H1 (cell line): ENCODE data around the gene DGCR6L. TPM values are rescaled to one million over a fixed set of nuclear protein-coding genes. Genes with fewer than 3 reads are reported as not detected.
"Not testable (repeated sequence)": the region's sequence is repeated elsewhere in the genome, so short reads cannot be mapped to it uniquely, and the experiment has no call there.

Experiments
- CTCF ChIA-PET: fragments of 300-600 bp; sonication (Branson Sonifier 250); formaldehyde crosslinking; loops from one replicate; lab custom pipeline; 2021; ENCODE audit not compliant: partially characterized antibody; lab: Charles Lee
- POLR2A ChIA-PET: fragments of 300-600 bp; sonication (Branson Sonifier 250); formaldehyde crosslinking; loops from one replicate; lab custom pipeline; 2021; ENCODE audit warnings: inconsistent platforms; ENCODE audit not compliant: partially characterized antibody; lab: Charles Lee
- DNase-seq, 2 experiments: peaks; one replicate each; pipeline versions ENCODE4 v3.0.0 to v3.0.0-alpha.2; 2010 to 2022; ENCODE audit warnings: low spot score in 2 of 2, low read depth in 1 of 2, mixed read lengths in 1 of 2
- FAIRE-seq: peaks from 2 replicates; lab custom pipeline; 2011; peaks lifted over from hg19 to GRCh38; lab: Jason Lieb, UNC
- H2AFZ ChIP-seq: 2 replicates; pipeline ENCODE4 v1.8.1; 2012; ENCODE audit warnings: low read length, inconsistent platforms
- H2AK5ac ChIP-seq: 2 replicates; pipeline ENCODE4 v1.6.1; 2013; ENCODE audit warnings: low read depth, low read length
- H2BK120ac ChIP-seq: replicated peaks from 2 replicates; pipeline ENCODE3; 2013; ENCODE audit warnings: low read depth, low read length, inconsistent platforms
- H2BK12ac ChIP-seq: 2 replicates; pipeline ENCODE4 v1.6.1; 2013; ENCODE audit warnings: low read depth, low read length
- H2BK15ac ChIP-seq: 2 replicates; pipeline ENCODE4 v1.6.1; 2013; ENCODE audit warnings: low read length
- H2BK20ac ChIP-seq: 2 replicates; pipeline ENCODE4 v1.6.1; 2013; ENCODE audit warnings: low read length
- H2BK5ac ChIP-seq: 2 replicates; pipeline ENCODE4 v1.6.1; 2013; ENCODE audit warnings: low read depth, low read length
- H3K14ac ChIP-seq: 2 replicates; pipeline ENCODE4 v1.6.1; 2013; ENCODE audit warnings: inconsistent platforms; ENCODE audit not compliant: insufficient read length
- H3K18ac ChIP-seq: 2 replicates; pipeline ENCODE4 v1.6.1; 2013; ENCODE audit warnings: low read length; ENCODE audit errors: extremely low read depth
- H3K23ac ChIP-seq: 2 replicates; pipeline ENCODE4 v1.6.1; 2013; ENCODE audit warnings: inconsistent platforms; ENCODE audit not compliant: insufficient read length
- H3K23me2 ChIP-seq: 2 replicates; pipeline ENCODE4 v1.6.1; 2013; ENCODE audit warnings: low read depth, low read length
- H3K27ac ChIP-seq: 2 replicates; pipeline ENCODE4 v1.6.1; 2011; ENCODE audit warnings: low read depth, low read length, inconsistent platforms
- H3K27me3 ChIP-seq, 4 experiments: replicated peaks in 1 of 4; 1 replicate in 1 of 4; 2 replicates in 3 of 4; pipeline versions ENCODE4 v1.6.1 to v1.8.1; 2011 to 2013; ENCODE audit warnings: low read length in 3 of 4, mild to moderate bottlenecking in 3 of 4, inconsistent platforms in 2 of 4, mixed read lengths in 2 of 4, moderate library complexity in 1 of 4; ENCODE audit not compliant: control insufficient read depth in 3 of 4, insufficient read depth in 3 of 4; ENCODE audit errors: extremely low read depth in 1 of 4
- H3K36me3 ChIP-seq, 4 experiments: 2 replicates each; pipeline versions ENCODE4 v1.6.1 to v1.8.1; 2011 to 2013; ENCODE audit warnings: mild to moderate bottlenecking in 4 of 4, low read length in 3 of 4, moderate library complexity in 2 of 4, control low read depth in 1 of 4, inconsistent platforms in 1 of 4; ENCODE audit not compliant: insufficient read depth in 4 of 4, control insufficient read depth in 2 of 4
- H3K4ac ChIP-seq: replicated peaks from 2 replicates; pipeline ENCODE3; 2013; ENCODE audit warnings: low read length, low read depth, mixed read lengths, inconsistent platforms; ENCODE audit not compliant: insufficient read length
- H3K4me1 ChIP-seq, 4 experiments: replicated peaks in 1 of 4; 1 replicate in 1 of 4; 2 replicates in 3 of 4; pipeline versions ENCODE4 v1.6.1 to v1.8.1; 2011 to 2013; ENCODE audit warnings: low read length in 3 of 4, inconsistent platforms in 2 of 4, mixed read lengths in 1 of 4; ENCODE audit not compliant: insufficient read depth in 4 of 4, control insufficient read depth in 3 of 4
- H3K4me2 ChIP-seq, 2 experiments: 2 replicates each; pipeline versions ENCODE4 v1.6.1 to v1.8.1; 2011 to 2013; ENCODE audit warnings: low read depth in 2 of 2, low read length in 2 of 2, control low read depth in 1 of 2, inconsistent platforms in 1 of 2, mild to moderate bottlenecking in 1 of 2; ENCODE audit not compliant: insufficient read depth in 1 of 2
- H3K4me3 ChIP-seq, 4 experiments: fragments of 200-600, 300-600 bp in 1 of 4; sonication (generic), shearing (Covaris generic), sonication (Bioruptor Twin) in 1 of 4; 2 replicates each; pipeline versions ENCODE4 v1.5.1 to v1.8.1; 2011 to 2016; ENCODE audit warnings: low read length in 4 of 4, low read depth in 3 of 4, control low read depth in 2 of 4, inconsistent platforms in 2 of 4, mild to moderate bottlenecking in 2 of 4, mixed read lengths in 1 of 4, moderate library complexity in 1 of 4; ENCODE audit not compliant: insufficient read depth in 2 of 4; ENCODE audit errors: extremely low read depth in 1 of 4
- H3K56ac ChIP-seq: replicated peaks from 2 replicates; pipeline ENCODE3; 2013; ENCODE audit warnings: low read depth, mild to moderate bottlenecking, mixed read lengths, low read length, inconsistent platforms; ENCODE audit not compliant: insufficient read length
- H3K79me1 ChIP-seq: 2 replicates; pipeline ENCODE4 v1.6.1; 2013; ENCODE audit warnings: low read depth, low read length, control low read depth
- H3K79me2 ChIP-seq, 2 experiments: 2 replicates each; pipeline versions ENCODE4 v1.6.1 to v1.8.1; 2012 to 2013; ENCODE audit warnings: low read length in 2 of 2, mild to moderate bottlenecking in 2 of 2, inconsistent platforms in 1 of 2; ENCODE audit not compliant: insufficient read depth in 2 of 2, control insufficient read depth in 1 of 2
- H3K9ac ChIP-seq, 4 experiments: replicated peaks in 1 of 4; 1 replicate in 1 of 4; 2 replicates in 3 of 4; pipeline versions ENCODE4 v1.6.1 to v1.8.1; 2011 to 2013; ENCODE audit warnings: low read depth in 3 of 4, low read length in 3 of 4, control low read depth in 2 of 4, mild to moderate bottlenecking in 2 of 4, moderate library complexity in 2 of 4, inconsistent platforms in 1 of 4; ENCODE audit errors: extremely low read depth in 1 of 4
- H3K9me3 ChIP-seq, 2 experiments: 2 replicates each; pipeline versions ENCODE4 v1.6.1 to v1.8.1; 2012 to 2013; ENCODE audit warnings: mild to moderate bottlenecking in 2 of 2, moderate library complexity in 2 of 2, control low read depth in 1 of 2, inconsistent platforms in 1 of 2, low read depth in 1 of 2, low read length in 1 of 2, mixed read lengths in 1 of 2; ENCODE audit not compliant: insufficient read depth in 2 of 2
- H4K20me1 ChIP-seq, 2 experiments: replicated peaks in 1 of 2; 2 replicates each; pipeline versions ENCODE3 to v1.8.1; 2011 to 2013; ENCODE audit warnings: inconsistent platforms in 2 of 2, low read length in 2 of 2, mild to moderate bottlenecking in 1 of 2; ENCODE audit not compliant: insufficient read depth in 2 of 2, control insufficient read depth in 1 of 2
- H4K5ac ChIP-seq: 2 replicates; pipeline ENCODE4 v1.6.1; 2013; ENCODE audit warnings: low read length, low read depth, mixed read lengths, inconsistent platforms; ENCODE audit not compliant: insufficient read length
- H4K8ac ChIP-seq: 2 replicates; pipeline ENCODE4 v1.8.0; 2013; ENCODE audit warnings: mild to moderate bottlenecking, moderate library complexity, low read length, inconsistent platforms; ENCODE audit not compliant: insufficient read depth; ENCODE audit errors: extremely low read depth
- H4K91ac ChIP-seq: replicated peaks from 2 replicates; pipeline ENCODE3; 2013; ENCODE audit warnings: low read length, mixed read lengths, inconsistent platforms; ENCODE audit not compliant: insufficient read length
- WGBS, 2 experiments: shearing (Covaris generic) in 1 of 2; methylation state at CpG; one replicate each; pipeline versions ENCODE4 v1.1.6 to v1.1.7; 2013 to 2015; ENCODE audit warnings: low lambda C conversion rate in 2 of 2, mixed read lengths in 2 of 2, inconsistent platforms in 1 of 2, low coverage in 1 of 2, missing lambda C conversion rate in 1 of 2; ENCODE audit not compliant: insufficient replicate concordance in 2 of 2, insufficient coverage in 1 of 2, insufficient read length in 1 of 2; ENCODE audit errors: extremely low coverage in 1 of 2, missing lambda C conversion rate in 1 of 2; 5-methylcytosine and 5-hydroxymethylcytosine counted together
- polyA plus RNA-seq, 7 experiments: library from polyadenylated mRNA; depleted of rRNA in 3 of 7; stranded (reverse) in 5 of 7; unstranded in 2 of 7; fragments of >200 nt in 5 of 7; fragments of 200-250 nt in 2 of 7; gene quantifications; 1 replicate in 5 of 7; 2 replicates in 1 of 7; 4 replicates in 1 of 7; pipeline versions ENCODE4 v1.2.1 to v1.2.3, GENCODE V29; 2011 to 2013; ENCODE audit warnings: missing spikeins in 2 of 7, mixed read lengths in 2 of 7
- total RNA-seq: library from RNA; stranded (reverse); fragmentation: NEBNext Ultra II Directional; extraction: Animal tissue kit (Norgen Biotek cat#: 25700); gene quantifications from 2 replicates; pipeline ENCODE4 v1.2.1, GENCODE V29; 2021

DGCR6L gene
- total and polyA plus RNA-seq, 2 of the 8 experiments (the other 6 are each of a cell fraction or from before 2014, with no cell fraction given): 43.6 to 72.6 TPM

GRCh38 chr22:20320659-20321551 lies 1.0 kb upstream of the DGCR6L start:
- H2BK15ac ChIP-seq, DNase-seq, H4K91ac ChIP-seq, H2AK5ac ChIP-seq, H2BK120ac ChIP-seq, H3K27ac ChIP-seq, H4K20me1 ChIP-seq, H3K79me2 ChIP-seq, H3K4me1 ChIP-seq, H3K9me3 ChIP-seq, H4K5ac ChIP-seq, H2BK5ac ChIP-seq, H2BK20ac ChIP-seq, FAIRE-seq, H4K8ac ChIP-seq, H3K4ac ChIP-seq, H3K36me3 ChIP-seq, H3K14ac ChIP-seq, H2AFZ ChIP-seq, H3K79me1 ChIP-seq, H3K23me2 ChIP-seq, H2BK12ac ChIP-seq, H3K27me3 ChIP-seq, H3K23ac ChIP-seq, H3K56ac ChIP-seq: not testable (repeated sequence)
- 63% methylated on average over 16 of the region's 20 CpGs; no CpG with 5 or more reads in 1 of the 2 experiments for WGBS, 2 experiments
- Histone ChIP-seq H3K4me3 (peak overlapping the region; percentile 71 to 98 (median 84)), H3K18ac (peak overlapping the region; percentile 52; the same call in 1 of the 2 replicates), H3K4me2 (peak overlapping the region; percentile 84 to 86), H3K9ac (peak overlapping the region in 3 of 4 experiments; percentile 51 to 68 (median 62); a peak in 6 of 7 replicates)
- POLR2A ChIA-PET: interaction anchor here (0.8 to 1.4 kb wide), 2 partner anchors 84 to 591 kb away, joined by 3 read pairs; no protein-coding TSS in a partner anchor
- CTCF ChIA-PET: interaction anchor here (0.8 to 1.8 kb wide), 3 partner anchors 16 to 174 kb away, joined by 3 to 4 read pairs (median 3); no protein-coding TSS in a partner anchor
